Gastrocnemius medialis (tissue), 4 donors: ENCODE data around the gene PLXNA2.

Experiments used
- CTCF ChIP-seq, 5 experiments: fragments of 450-650 bp in 3 of 5; fragments of 200-600 bp in 2 of 5; sonication (generic) in 2 of 5; IDR thresholded peaks in 4 of 5; conservative IDR thresholded peaks in 1 of 5; 1 replicate in 4 of 5; 2 replicates in 1 of 5; pipeline ENCODE4 v1.5.1; 2016 to 2019; ENCODE audit warnings: antibody characterized with exemption in 5 of 5, mild to moderate bottlenecking in 3 of 5, moderate library complexity in 3 of 5
- POLR2A ChIP-seq, 2 donors: fragments of 450-650 bp; IDR thresholded peaks; one replicate each; pipeline ENCODE4 v1.6.1; 2017; ENCODE audit warnings: antibody characterized with exemption in 2 of 2, mild to moderate bottlenecking in 2 of 2, moderate library complexity in 2 of 2

GRCh38 chr1:208164609-208165008 lies 79.6 kb downstream of the PLXNA2 start:
- TF ChIP-seq CTCF (IDR thresholded peaks at IDR 0.05 in 4 of 5, conservative IDR thresholded peaks at IDR 0.05 in 1 of 5) (no peak), POLR2A (IDR thresholded peaks at IDR 0.05) (no peak)
